HG03460 (cell line): Measurements from ENCODE around the gene LTBR.
A peak's percentile ranks its signal among the peaks of the same experiment; 100 is the strongest.
"Not testable (repeated sequence)": the region's sequence is repeated elsewhere in the genome, so short reads cannot be mapped to it uniquely, and the experiment has no call there.

Experiments used
- ATAC-seq: cut with Tn5 transposase; IDR thresholded peaks from one replicate; pipeline ENCODE4 v1.9.1; 2021; ENCODE audit not compliant: unreplicated experiment

Gene LTBR

DNA sequence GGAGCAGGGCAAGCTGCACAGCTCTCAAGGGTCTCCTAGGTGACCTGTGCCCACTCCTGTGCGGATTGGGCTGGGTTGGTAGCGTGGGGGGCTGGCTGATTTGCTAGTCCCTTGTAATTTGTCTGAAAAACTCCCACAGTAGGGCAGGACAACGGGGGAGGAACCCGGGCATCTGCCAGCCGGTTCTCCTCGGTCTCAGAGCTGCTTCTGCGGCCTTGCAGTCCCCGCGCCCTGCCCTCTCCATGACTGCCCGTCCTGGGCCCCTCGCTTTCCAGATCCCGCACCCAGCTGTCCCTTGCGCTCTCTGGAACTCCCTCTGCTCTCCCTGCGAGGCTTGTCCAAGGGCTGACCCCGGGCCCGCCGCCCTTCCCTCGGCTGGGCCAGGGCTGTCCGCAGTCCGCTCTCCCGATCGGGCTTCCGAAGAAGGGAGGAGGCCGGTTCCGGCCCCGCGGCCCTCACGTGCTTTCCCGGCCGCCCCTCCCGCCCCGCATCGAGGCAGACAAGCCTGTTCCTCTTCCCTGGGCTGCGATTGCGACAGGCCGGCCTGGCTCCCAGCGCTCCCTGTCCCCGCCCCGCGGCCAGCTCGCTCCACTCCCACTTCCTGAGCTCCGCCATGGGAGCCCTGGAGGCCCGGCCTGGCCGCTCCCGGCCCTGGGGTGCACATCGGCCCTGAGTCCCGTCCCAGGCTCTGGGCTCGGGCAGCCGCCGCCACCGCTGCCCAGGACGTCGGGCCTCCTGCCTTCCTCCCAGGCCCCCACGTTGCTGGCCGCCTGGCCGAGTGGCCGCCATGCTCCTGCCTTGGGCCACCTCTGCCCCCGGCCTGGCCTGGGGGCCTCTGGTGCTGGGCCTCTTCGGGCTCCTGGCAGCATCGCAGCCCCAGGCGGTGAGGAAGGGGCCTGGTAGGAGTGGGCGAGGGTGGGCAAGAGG is at the start of gene LTBR:
Gene LTBR (plus strand): TSS at position 591 of the 927 bp plus-strand sequence. CDS start 197 bp downstream, at position 788.
- ATAC-seq = no peak

DNA sequence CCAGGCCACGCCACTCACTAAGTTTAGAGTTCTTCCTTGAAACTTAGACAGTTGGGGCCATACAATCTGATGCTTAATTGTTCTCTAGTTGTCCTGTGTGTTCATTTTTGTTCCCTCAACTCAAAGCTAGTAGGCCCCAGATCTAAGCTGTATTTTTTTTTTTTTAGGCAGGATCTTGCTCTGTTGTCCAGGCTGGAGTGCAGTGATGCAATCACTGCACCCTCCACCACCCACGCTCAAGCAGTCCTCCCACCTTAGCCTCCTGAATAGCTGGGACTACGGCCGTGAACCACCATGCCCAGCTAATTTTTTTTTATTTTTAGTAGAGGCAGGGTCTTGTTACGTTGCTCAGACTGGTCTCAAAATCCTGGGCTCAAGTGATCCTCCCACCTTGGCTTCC is 49.6 kb upstream of the LTBR start:
- no peak for ATAC-seq

DNA sequence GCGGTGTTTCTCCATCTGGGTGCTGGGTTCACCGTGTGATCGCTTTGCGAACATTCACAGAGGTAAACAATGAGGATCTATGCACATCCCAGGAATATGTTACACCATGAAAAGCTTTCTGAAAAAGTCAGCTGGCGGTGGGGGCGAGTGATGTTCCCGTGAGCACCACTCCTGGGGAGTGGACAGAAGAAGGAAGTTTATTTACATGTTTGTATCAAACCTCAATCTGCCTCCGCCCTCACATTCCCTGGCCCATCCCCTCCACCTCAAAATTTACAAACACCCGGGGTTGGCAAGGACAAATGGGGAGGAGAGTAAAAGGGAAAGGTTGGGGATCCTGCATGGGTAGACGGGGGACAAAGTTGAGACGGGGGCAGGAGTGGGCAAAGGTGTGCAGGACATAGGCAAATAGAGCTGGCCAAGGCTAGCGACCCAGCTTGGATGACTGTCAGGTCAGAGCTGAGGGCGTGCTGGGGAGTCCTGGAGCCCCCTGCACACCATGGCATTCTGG is 49.0 kb upstream of the LTBR start:
- no peak for ATAC-seq

DNA sequence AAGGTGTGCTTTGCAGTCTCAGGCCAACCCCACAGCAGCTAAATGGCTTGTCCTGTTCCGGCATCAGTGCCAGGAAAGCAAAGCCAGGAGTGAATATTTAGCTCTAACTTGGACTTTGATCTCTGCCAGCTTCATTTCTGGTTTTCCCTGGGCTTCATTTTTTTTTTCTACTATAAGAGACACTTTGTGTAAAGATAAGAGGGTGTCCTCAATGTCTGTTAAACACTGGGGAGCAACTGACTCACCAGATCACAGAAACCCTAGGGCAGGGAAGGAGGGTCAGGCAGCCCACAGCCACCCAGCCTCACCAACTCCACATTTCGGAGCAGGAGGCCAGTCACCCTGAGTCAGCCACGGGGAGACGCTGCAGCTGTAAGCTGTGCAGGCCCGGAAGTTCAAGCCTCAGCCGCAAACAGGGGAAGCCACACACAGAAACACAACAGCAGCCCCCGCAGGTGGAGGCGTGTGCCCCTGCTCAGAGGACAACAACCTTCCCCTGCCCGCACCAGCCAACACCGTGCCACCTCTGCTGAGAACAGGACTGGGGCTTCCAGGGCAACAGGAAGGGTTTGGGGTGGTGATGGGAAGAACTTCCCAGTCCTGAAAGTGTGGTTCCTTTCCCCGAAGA is 48.4 kb upstream of the LTBR start:
- ATAC-seq = peak; percentile 74

DNA sequence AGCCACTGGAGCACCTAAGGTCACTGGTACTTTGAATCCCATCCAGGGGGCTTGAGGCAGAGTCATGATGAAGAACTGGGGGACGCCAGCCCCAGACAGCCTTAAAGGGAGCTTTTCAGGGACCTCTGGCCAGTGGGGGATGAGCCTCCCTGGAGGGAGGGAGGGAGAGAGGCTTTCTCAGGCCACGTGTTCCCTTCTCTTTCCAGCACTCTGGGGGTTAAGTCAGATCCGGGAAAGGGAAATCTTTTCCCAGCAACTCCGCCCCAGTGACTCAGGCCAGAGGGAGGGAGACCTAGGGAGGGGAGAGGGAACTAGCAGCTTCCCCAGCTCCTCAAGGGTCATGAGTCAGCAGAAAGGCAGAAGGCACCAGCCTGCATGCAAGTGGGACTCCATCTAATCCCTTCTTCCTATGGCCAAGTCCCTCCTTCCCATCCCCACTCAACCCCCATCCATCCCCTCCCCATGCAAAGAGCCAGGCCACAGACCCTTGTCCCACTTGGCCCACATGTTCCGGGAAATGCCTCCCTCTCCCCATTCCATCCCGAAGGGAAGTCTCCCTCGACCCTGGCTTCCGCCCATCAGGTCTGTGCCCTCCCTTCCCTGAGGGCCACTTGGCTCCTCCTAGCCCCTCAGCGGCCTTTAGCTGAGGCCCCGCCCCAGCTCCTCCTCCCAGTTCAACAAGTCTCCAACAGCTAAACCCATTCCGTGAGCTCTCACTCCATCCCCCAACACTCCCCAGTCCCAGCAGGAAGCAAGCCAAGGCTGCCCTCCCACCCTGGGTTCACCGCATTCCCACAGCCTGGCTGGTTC is 47.7 kb upstream of the LTBR start:
- no peak for ATAC-seq

DNA sequence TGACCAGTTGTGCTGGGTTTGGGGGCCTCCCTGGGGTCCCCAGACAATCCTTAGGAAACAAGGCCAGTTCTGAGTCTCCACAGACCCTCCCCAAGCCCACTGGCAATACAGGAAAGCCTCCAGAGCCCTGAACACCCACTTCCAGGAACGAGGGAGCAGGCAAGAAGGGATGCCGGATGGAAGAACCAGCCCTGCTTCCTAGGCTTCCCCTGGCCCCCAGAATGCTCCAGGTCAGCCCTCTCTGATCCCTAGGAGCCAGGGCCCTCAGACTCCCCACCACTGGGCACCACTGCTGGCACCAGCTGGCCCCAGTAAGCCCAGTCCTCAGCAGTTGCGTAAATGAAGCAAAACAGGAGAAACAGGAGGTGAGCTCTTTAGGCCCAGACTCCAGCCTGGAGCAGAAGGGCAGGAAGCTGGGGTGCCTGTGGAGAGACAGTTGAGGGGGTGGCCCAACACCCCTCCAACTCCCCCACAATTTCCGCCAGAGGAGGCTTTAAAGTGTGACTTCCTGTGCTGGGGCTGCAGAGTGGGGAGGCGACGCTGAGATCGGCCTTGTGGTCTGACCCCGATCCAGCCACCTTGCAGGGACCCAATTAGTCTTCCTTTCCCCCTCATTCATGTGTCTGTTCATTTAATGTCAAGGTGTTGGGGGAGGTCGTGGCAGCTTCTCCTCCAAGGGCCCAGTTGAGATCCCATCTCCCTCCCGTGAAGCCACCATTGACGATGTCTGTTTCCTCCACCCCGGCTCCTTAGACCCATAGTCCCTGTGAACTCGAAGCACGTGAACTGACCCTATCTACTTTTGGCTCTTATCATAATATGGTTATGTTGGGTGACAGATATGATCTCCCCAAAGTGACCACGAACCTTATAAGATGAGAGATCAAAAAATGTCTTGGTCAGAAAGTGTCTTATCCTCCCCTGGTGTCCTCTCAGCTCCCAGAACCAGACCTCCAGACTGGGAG is 46.8 kb upstream of the LTBR start:
- no peak for ATAC-seq

DNA sequence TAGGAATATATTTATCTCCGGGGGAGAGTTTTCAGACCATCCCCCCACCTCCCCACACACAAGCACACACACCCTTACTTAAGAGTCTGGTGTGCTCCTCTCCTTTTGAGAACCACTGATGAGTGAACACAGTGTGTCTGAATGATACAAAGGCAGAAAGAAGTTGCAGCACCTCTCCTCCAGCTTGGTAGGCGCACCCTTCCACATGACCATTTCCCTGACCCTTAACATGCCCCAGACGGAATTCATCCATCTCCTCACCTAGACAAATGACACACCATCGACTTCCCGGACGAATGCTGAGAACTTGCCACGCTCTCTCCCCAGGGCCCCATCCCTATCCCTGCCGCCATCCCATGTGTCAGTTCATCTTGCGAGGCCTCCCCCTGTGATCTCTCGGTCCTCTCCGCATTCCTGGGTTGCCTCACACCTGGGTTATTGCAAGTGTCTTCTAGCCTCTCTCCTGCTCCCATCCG is 46.0 kb upstream of the LTBR start:
- ATAC-seq = no peak

DNA sequence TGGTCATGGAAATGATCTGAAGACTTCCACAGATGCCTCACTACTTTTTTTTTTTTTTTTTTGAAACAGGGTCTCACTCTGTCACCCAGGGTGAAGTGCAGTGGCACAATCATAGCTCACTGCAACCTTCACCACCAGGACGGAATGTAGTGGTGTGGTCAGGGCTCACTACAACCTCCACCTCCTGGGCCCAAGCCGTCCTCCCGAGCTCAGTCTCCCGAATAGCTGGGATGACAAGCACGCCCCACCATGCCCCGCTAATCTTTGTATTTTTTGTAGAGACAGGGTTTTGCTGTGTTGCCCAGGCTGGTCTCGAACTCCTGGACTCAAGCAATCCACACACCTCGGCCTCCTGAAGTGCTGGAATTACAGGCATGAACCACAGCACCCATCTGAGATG is 45.4 kb upstream of the LTBR start:
- not testable (repeated sequence) for ATAC-seq

DNA sequence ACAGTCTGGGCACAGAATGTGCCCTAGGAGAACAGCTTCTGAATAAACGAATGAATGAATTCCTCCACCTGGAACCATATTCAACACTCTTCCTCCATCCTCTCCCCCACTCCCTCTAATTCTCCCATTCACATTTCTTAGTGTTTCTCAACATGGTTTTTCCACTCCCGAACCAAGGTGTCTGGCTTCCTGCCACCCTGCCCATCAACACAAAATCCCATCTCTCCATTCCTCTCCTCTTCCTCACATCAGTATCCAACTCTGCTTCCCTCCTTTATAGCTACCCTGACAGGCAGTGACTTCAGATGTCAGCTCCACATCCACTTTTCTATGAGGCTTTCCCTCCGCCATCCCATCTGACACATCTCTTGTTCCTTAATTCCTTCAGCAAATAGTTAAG is 45.0 kb upstream of the LTBR start:
- no peak for ATAC-seq

DNA sequence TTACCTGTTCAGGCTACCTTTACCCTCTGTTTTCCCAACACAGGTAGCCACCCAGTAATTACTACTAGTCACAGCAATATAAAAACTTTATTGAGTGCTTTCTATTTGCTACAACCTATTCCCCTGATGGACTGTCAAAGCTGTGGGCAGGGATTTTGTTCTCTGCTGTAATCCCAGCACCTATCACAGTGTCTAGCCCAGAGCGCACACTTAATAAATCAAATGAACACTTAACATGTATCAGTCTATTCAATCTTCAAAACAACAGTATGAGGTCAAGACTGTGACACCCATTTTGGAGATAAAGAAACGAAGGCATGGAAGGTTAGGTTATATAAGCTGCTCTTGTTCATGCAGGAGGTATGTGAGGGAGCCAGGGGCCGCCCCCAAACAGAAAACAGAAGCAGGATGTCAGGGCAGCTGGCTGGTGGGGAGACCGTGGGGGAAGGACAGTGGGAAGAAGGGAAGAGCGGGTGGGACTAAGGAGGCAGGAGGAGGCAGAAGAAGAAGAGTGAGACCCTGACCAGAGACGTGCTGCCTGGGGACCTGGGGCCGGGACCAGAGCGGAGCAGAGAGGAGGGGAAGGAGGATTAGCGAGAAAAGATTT is 43.8 kb upstream of the LTBR start:
- no peak for ATAC-seq

DNA sequence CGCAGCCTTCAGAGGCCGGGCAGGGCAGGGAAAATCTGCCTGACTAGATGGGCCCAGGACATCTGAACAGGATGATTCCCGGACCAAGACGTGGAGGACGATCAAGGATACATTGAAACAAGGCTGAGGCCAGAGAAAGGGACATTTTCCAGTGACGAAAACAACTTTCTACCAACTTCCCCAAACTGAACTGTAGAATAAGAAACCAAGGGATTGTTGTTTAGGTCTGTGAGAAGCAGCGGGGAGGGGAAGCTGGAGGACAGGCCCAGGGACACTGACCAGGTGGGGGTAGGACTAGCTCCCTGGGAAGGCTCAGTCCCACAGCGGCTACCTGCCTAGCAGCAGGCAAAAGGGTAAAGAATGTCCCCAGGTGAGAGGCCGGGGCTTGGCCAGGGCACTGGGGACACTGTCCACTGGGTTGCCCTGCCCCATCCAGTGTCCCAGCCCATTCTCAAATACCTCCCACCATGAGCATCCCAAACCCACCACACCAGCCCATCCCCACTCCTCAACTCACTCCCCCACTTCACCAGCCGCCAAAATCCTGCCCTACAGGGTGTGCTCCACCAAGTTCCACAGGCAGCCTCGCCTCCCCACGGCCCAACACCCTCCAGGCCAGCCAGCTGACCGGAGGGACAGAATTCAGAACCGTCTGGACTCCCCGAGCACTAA is 43.1 kb upstream of the LTBR start:
- no peak for ATAC-seq

DNA sequence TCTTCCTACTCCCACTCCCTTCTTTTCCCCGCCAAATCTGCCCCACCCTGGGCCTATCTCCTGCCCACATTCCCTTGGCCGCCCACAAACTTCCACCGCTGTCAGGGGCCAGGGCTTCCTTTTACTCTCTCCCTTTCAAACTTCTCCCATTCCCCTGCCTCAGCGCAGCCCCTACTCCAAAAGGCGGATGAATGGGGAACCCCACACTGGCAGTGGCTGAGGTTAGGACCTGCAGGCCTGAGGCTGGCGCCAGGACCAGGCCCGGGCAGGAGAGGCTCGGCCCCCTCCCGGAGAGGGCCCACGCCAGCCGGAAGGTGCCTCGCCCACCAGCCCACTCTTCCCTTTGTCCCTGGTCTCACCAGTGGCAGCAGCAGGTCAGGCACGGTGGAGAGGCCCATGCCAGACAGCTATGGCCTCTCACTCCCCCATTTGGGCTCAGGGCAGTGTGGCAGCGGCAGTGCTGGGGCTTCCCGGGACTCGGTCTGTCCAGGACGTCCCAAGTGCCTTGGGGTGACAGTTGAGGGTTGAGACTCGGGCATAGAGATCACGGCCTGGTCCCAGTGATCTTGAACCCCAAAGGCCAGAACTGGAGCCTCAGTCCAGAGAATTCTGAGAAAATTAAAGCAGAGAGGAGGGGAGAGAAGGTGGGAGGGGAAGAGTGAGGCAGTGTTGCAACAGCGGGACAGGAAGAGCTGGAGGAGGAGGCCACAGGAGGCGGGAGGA is 42.4 kb upstream of the LTBR start, which contains the start of gene TNFRSF1A:
Gene TNFRSF1A (minus strand): TSS at position 660 of the 723 bp plus-strand sequence. CDS start 262 bp downstream, at position 398.
- ATAC-seq = no peak

DNA sequence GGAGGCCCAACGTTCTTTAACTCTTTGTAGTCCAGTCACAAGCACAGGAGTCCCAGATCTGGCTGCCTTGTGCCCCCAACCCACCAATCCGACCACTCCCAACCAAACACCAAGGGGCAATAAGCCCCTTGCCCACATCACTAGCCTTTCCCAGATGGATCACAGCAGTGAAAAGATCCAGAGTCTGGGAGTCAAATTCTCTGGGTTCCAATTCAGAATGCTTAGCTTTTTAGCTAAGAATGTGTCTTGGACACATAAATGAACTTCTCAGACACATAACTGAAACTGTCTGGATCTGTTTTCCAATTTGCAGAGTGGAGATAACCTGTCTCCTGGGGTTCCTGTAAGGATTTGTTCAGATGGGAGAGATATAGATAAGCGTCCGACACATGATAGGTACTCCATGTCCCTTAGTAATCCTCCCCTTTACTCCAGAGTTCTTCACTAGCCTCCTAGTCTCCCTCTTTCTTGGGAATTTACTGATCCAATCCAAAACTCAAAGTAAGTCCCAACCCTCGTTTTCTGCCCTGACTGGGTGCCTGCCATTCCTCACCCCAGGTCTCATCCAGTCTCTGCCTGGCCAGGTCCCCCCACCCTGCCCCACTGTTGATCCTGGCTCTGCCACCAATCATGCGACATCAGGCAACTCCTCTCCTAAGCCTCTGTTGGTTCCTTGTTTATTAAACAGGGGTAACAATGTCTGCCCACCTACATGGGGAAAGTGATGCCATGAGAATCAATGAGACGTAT is 41.6 kb upstream of the LTBR start:
- ATAC-seq = no peak

DNA sequence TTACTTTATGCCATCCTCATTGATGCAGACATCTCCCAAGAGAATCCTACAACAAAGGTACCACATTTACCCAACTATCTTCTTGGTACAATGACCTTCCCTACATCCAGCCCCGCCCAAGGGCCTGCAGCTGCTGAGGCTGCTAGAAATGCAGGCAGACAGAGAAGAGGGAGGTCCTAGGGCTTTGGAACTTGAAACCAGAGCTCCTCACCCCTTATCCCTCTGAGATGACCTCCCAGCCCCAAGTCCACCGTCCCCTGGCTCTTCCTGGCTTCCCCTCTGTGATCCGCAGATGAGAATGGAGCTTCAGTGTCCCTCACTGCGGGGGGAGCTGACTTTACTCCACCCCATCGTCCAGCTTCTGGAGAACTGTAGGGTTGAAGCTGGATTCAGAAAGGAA is 40.4 kb upstream of the LTBR start:
- ATAC-seq = no peak

DNA sequence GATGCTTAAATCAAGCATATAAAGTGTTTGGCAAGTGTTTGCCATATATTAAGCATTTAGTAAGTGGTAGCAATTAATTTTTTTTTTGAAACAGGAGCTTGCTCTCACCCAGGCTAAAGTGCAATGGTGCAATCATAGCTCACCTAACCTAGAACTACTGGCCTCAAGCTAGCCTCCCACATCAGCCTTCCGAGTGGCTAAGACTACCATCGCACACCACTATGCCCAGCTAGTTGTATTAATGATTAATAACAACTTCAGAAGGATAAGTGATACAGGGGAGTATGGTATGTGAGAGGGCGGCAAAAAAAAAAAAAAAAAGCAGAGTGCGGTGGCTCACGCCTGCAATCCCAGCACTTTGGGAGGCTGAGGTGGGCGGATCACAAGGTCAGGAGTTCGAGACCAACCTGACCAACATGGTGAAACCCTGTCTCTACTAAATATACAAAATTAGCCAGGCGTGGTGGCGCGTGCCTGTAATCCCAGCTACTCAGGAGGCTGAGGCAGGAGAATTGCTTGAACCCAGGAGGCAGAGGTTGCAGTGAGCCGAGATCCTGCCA is 39.8 kb upstream of the LTBR start:
- ATAC-seq = not testable (repeated sequence)

DNA sequence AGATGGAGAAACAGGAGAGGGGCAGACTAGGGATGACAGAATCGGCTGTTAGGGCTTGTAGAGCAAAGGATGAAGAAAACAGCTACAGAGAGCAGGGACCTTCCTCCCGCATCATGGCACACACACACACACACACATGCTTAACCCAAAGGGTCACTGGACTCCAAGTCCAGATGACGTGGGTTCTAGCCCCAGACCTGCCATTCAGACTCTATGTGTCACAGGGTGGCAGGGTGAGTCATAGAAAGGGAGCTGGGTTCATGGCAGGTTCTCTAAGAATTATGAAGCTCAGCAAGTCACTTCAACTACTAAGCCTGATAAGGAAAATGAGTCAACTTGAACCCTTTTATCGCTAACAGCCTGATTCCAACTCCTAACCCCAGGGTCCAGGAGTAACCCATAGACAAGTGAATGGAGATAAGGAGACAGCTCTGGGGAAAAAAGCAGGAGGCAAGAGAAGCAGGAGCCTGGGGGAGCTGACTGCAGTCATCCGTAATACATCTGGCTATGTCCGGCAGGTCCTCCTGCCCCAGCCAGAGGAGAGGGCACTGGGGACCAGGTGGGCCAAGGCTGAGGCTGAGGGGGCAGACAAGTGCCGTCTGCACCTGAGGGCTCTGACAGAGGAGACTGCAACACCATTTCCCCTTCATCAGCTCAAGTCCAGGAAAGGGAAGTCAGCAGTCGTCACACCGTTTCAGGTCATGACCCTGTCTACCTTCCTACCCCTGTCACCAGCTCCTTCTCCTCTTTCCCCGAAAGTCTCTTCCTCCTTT is 38.5 kb upstream of the LTBR start:
- no peak for ATAC-seq
